ENCODE data around the gene SYP. TPM values are rescaled to one million over a fixed set of nuclear protein-coding genes. Genes with fewer than 3 reads are reported as not detected.

SYP gene
- total RNA-seq, result 1 to 10 TPM in 6 of 7 donors, under 1 TPM in 1; 0.69 to 3.3 (median 1.3) TPM
- 1 to 10 TPM; 1.9 to 3.1 TPM for polyA plus RNA-seq
- long read RNA-seq, donor 1, partial matches to known transcripts, result 0 of 1 reads
- long read RNA-seq, donor 1, other reads (novel, unspliced or antisense), result 1 of 1 reads
- long read RNA-seq, donor 2, partial matches to known transcripts, result 0 of 1 reads
- long read RNA-seq, donor 2, other reads (novel, unspliced or antisense), result 0 of 1 reads
- long read RNA-seq, donor 3, partial matches to known transcripts, result 0 of 5 reads
- long read RNA-seq, donor 3, other reads (novel, unspliced or antisense), result 3 of 5 reads

- no peaks in the 10 kb centered on the region for H3K36me3 ChIP-seq
- DNase-seq, result peak; percentile 86 to 91 (median 90)
- H3K9me3 ChIP-seq, result no peaks in the 10 kb centered on the region
- H3K4me3 ChIP-seq, result peak within 1 kb of the TSS; percentile 24
- no peak within 1 kb of the TSS for H3K27ac ChIP-seq
- H3K27me3 ChIP-seq, result no peaks in the 10 kb centered on the region
- intact Hi-C loops (cut with DNase I), result no loop called here
- 31 to 42% (median 41%) methylated on average over 46 to 61 of the region's 61 CpGs for WGBS, 3 donors
- TF ChIP-seq POLR2A (IDR thresholded peaks at IDR 0.05) (peak; percentile 58), EP300 (IDR thresholded peaks at IDR 0.05) (no peak), CTCF (IDR thresholded peaks at IDR 0.05) (no peak)
- no peaks in the 10 kb centered on the region for H3K4me1 ChIP-seq (ENCODE audit: insufficient read depth)
These were observed at the start of gene SYP for GRCh38 chrX:49199906-49200771. SYP (minus strand) TSS chrX:49200193; CDS start chrX:49200186, 7 bp downstream.

GRCh38 chrX:49249616-49250015 is 49.6 kb upstream of the SYP start:
- intact Hi-C loops (cut with DNase I), result no loop called here
- no peak for DNase-seq
- TF ChIP-seq EP300 (IDR thresholded peaks at IDR 0.05) (no peak), CTCF (IDR thresholded peaks at IDR 0.05) (no peak), POLR2A (IDR thresholded peaks at IDR 0.05) (no peak)
- H3K4me3 ChIP-seq, result no peak overlapping the region
- H3K27me3 ChIP-seq, result no peaks in the 10 kb centered on the region
- H3K4me1 ChIP-seq (ENCODE audit: insufficient read depth), result no peaks in the 10 kb centered on the region
- no peaks in the 10 kb centered on the region for H3K36me3 ChIP-seq
- 79 to 90% (median 81%) methylated on average over 9 of the region's 9 CpGs for WGBS, 3 donors
- no peaks in the 10 kb centered on the region for H3K9me3 ChIP-seq
- no peak overlapping the region for H3K27ac ChIP-seq

GRCh38 chrX:49249071-49249470 is 49.1 kb upstream of the SYP start:
- no peaks in the 10 kb centered on the region for H3K9me3 ChIP-seq
- H3K27ac ChIP-seq, result no peak overlapping the region
- intact Hi-C loops (cut with DNase I), result no loop called here
- H3K36me3 ChIP-seq, result no peaks in the 10 kb centered on the region
- no peak for DNase-seq
- no peaks in the 10 kb centered on the region for H3K4me1 ChIP-seq (ENCODE audit: insufficient read depth)
- no peaks in the 10 kb centered on the region for H3K27me3 ChIP-seq
- H3K4me3 ChIP-seq, result no peak overlapping the region
- TF ChIP-seq EP300 (IDR thresholded peaks at IDR 0.05) (no peak), POLR2A (IDR thresholded peaks at IDR 0.05) (no peak), CTCF (IDR thresholded peaks at IDR 0.05) (no peak)
- 76 to 80% (median 79%) methylated on average over 6 of the region's 6 CpGs for WGBS, 3 donors

GRCh38 chrX:49247916-49248811 is 48.2 kb upstream of the SYP start:
- no peaks in the 10 kb centered on the region for H3K4me1 ChIP-seq (ENCODE audit: insufficient read depth)
- no peaks in the 10 kb centered on the region for H3K9me3 ChIP-seq
- H3K4me3 ChIP-seq, result no peak overlapping the region
- no peaks in the 10 kb centered on the region for H3K36me3 ChIP-seq
- 74 to 83% (median 80%) methylated on average over 15 to 28 of the region's 28 CpGs for WGBS, 3 donors
- intact Hi-C loops (cut with DNase I), result no loop called here
- no peak for DNase-seq
- H3K27me3 ChIP-seq, result no peaks in the 10 kb centered on the region
- TF ChIP-seq POLR2A (IDR thresholded peaks at IDR 0.05) (no peak), EP300 (IDR thresholded peaks at IDR 0.05) (no peak), CTCF (IDR thresholded peaks at IDR 0.05) (no peak)
- H3K27ac ChIP-seq, result no peak overlapping the region

Measured in ovary (tissue), 10 donors.